Fibroblast of skin of right quadriceps (primary cell): Measurements from ENCODE around the gene RPIA.

Experiments used
- DNase-seq: peaks from one replicate; pipeline ENCODE4 v3.0.0-alpha.2; 2013

Gene RPIA

DNA sequence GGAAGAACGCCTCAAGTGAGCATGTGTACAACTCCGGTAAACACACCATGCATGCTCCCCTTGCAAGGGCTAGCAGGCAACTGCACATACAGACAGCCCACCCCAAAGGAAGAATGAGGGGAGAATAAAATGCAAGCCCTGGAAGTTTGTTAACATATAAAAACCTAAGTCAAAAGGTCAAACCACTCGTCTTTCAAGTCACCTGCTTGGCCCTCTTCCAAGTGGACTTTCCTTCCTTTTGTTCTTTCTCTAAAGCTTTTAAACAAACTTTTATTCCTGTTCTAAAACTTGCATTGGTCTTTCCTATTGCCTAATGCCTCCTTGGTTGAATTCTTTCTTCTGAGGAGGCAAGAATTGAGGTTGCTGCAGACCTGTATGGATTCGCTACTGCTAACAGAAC, 5.2 kb upstream of the RPIA start:
- DNase-seq, result no peak

- no peak for DNase-seq
These were observed 4.1 kb upstream of the RPIA start for GRCh38 chr2:88687384-88687783.

- DNase-seq, result no peak
These were observed 708 bp upstream of the RPIA start for GRCh38 chr2:88690591-88691338.

- DNase-seq, result no peak
These were observed 714 bp downstream of the RPIA start for GRCh38 chr2:88692187-88692586.

DNA sequence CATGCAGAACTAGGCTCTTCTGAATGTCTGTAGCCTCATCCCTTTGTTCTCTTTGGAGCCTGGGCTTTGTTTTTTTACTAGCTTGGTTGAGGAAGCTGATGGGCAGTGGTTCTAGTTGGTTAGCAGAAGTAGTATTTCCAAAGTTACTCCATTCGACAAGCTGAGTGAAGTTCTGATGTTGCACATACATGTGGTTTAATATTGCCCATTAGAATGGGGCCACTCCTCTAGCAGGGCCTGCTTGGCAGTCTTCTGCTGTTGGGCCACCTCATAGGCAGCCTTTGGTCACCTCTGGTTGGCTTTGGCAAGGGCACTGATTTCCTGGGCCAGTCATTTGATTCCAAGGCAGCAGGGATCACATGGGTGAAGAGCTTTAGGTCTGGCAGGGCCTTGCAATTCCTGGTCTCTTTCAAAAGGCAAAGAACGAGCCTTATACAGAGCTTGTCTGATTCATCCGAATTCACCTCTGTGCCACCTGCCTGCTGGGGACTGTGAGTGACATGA, 2.5 kb downstream of the RPIA start:
- no peak for DNase-seq

GRCh38 chr2:88696611-88697010, 5.1 kb downstream of the RPIA start:
- no peak for DNase-seq

- no peak for DNase-seq
These were observed 6.0 kb downstream of the RPIA start for GRCh38 chr2:88697370-88698026.

GRCh38 chr2:88698027-88698413, 6.5 kb downstream of the RPIA start:
- DNase-seq, result no peak

GRCh38 chr2:88698498-88699233, 7.2 kb downstream of the RPIA start:
- DNase-seq, result no peak

DNA sequence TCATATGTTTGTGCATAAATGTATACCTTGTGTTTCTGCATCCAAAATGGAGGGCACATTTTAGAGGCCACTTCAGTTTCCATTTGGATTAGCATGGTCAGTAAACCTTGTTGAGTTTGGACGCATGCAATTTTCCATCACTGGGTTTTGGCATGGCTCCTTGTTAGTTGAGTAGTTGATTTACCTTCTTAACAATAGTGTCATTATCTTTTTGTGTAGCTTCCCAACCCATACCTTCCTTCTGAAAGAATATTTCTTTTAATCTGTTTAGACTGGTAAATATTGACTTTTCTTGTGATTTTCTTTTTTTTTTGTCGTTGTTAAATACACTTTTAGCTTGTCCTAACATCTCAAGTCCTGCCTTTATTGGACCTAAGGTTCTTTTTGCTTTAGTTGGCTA, 15.5 kb downstream of the RPIA start:
- DNase-seq, result no peak

- peak; percentile 33 for DNase-seq
These were observed 17.7 kb downstream of the RPIA start for GRCh38 chr2:88709181-88709631.

GRCh38 chr2:88711289-88711688, 19.8 kb downstream of the RPIA start:
- no peak for DNase-seq

DNA sequence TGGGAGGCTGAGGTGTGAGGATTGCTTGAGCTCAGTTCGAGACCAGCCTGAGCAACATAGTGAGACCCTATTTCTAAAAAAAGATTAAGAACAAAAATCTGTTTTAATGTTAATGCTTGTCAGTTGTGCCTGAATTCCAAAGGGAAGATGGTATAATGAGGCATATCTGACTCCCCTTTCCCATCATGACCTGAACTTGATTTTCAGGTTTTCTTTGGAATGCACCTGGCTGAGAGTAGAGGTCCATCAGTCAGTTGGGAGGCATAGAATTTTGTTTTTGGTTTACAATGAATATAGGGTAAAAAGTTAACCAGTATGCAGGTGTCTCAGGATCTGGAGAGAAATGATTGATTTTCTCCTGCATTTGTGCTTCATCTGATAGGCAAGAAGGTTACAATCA, 20.4 kb downstream of the RPIA start:
- DNase-seq, result no peak

GRCh38 chr2:88713408-88713807, 21.9 kb downstream of the RPIA start:
- no peak for DNase-seq

DNA sequence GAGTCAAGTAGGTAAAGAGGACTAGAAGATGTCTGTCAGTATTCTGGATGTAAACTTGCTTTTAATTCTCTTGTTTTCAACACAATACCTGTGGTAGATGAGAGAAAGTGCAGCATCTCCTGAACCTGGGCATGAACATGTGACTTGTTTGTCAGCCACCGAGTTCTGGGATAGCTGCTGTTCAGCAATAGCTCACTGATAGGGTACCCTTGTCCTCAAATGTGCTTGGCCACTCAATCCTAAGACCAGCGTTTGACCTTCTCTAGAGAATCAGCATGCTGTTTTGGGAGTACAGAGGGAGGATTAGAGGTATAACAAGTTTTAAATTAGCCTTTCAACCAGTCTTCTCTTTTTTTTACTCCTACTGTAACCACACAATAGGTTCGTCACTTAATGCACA, 23.2 kb downstream of the RPIA start:
- no peak for DNase-seq

- DNase-seq, result no peak
These were observed 28.9 kb downstream of the RPIA start for GRCh38 chr2:88720399-88720798.

GRCh38 chr2:88721268-88721667, 29.8 kb downstream of the RPIA start:
- no peak for DNase-seq

GRCh38 chr2:88724643-88725332, 33.3 kb downstream of the RPIA start:
- no peak for DNase-seq

DNA sequence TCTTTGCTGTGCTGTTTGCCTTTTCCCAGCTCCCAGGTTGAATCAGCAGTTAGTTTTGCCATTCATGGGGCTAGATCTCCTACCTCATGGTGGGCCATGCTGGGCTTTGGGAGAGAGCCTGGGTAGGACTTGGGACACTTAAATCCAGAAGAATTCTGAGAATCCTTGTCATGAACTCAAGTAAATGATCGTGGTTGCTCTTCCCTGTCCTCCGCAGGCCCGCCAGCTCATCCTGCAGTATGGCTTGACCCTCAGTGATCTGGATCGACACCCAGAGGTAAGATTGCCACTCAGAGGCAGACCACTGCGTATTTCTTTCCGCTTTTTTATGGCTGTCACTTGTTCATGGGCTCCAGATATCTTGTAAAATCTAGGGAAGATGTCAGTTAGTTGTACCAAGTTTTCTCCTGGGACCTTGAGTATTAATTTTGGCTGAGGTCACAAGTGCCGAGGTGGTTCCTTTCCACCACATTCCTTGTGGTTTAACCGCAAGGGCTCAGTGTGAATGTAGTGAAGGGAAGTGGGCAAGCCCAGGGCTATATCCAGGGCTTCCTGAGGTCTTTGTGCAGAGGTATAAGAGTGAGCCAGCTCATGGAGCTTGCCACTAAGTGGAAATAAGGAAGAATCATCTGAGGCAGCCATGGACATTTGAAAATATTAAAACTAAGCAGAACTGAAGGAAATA, 37.7 kb downstream of the RPIA start:
- DNase-seq, result peak; percentile 10

DNA sequence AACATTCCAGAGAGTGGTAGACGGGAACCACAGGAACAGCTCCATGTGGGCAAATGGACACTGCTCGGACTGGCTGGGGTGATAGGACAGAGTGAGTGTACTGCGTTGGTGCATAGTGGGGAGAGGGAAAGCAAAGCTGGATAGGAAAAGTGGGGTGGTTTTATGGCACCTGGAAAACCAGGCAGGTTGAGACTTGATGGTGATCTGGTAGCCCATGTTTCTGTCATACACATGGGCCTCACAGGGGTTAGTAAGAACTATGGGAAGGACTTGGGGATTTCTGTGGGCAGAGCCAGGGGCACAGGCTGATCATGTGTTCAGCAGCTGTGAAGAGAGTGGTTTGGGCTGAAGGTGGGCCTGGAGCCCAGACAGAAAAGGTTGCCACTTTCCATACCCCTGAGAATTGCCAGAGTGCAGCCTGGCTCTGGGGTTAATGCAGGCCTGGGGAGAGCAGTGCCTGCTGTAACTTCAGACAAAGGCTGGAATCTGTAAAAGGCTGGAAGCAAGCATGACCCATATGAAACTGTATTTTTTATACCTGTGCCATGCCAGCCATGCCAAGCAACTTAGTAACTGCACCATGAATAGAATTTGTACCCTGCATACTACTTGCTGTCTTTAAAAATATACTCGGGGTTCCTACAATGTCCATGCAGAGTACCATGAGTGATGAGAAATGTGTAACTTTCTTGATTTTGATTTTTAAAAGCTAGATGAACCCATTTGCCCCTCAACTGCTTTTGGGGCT, 41.9 kb downstream of the RPIA start:
- no peak for DNase-seq

DNA sequence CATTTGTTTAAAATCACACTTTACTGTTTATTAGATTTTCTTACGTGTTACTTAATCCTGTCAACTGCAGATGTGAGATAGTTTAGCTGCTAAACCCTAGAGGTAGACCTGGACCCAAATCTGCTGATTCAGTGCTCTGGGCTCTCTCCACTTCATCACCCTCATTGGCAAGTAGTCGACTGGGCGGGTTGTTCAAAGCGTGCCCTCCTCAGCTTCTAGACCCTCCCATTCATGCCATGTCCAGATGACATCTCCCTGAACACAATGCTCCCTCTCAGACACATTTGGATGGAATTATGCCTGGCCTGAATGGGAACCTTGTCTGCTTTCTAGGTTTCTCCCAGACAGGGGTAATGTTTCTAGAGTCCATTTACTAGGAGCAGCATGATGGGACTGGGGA, 43.7 kb downstream of the RPIA start:
- DNase-seq, result no peak

GRCh38 chr2:88735853-88736252, 44.4 kb downstream of the RPIA start:
- no peak for DNase-seq
